GM19240 (cell line): ENCODE results near the gene KCNMA1.
A peak's percentile ranks its signal among the peaks of the same experiment; 100 is the strongest.

Experiments used
- DNase-seq: peaks from one replicate; pipeline ENCODE4 v3.0.0; 2011; ENCODE audit warnings: low spot score; ENCODE audit not compliant: insufficient read length

KCNMA1 gene

GRCh38 chr10:76920581-76920980, 717.0 kb downstream of the KCNMA1 start:
- DNase-seq = no peak

GRCh38 chr10:76918106-76918505, 719.5 kb downstream of the KCNMA1 start:
- DNase-seq = no peak

GRCh38 chr10:76917071-76917470, 720.5 kb downstream of the KCNMA1 start:
- DNase-seq = no peak

- DNase-seq = no peak
Observed at GRCh38 chr10:76916536-76916935, 721.1 kb downstream of the KCNMA1 start.

GRCh38 chr10:76915316-76915715, 722.3 kb downstream of the KCNMA1 start:
- no peak for DNase-seq

- no peak for DNase-seq
Observed at GRCh38 chr10:76911184-76911583, 726.4 kb downstream of the KCNMA1 start.

- DNase-seq = no peak
Observed at GRCh38 chr10:76910184-76910962, 727.2 kb downstream of the KCNMA1 start.

- DNase-seq = no peak
Observed at GRCh38 chr10:76906256-76906655, 731.4 kb downstream of the KCNMA1 start.

GRCh38 chr10:76905251-76905650, 732.4 kb downstream of the KCNMA1 start:
- DNase-seq = no peak

GRCh38 chr10:76903387-76903945, 734.1 kb downstream of the KCNMA1 start:
- DNase-seq = no peak

GRCh38 chr10:76902949-76903348, 734.7 kb downstream of the KCNMA1 start:
- no peak for DNase-seq

GRCh38 chr10:76901701-76902100, 735.9 kb downstream of the KCNMA1 start:
- no peak for DNase-seq

GRCh38 chr10:76899490-76899889, 738.1 kb downstream of the KCNMA1 start:
- DNase-seq = no peak

- no peak for DNase-seq
Observed at GRCh38 chr10:76892766-76893479, 744.7 kb downstream of the KCNMA1 start.

- no peak for DNase-seq
Observed at GRCh38 chr10:76887223-76888010, 750.2 kb downstream of the KCNMA1 start.

- no peak for DNase-seq
Observed at GRCh38 chr10:76885816-76886215, 751.8 kb downstream of the KCNMA1 start.

GRCh38 chr10:76884673-76885275, 752.8 kb downstream of the KCNMA1 start:
- no peak for DNase-seq

GRCh38 chr10:76883596-76883995, 754.0 kb downstream of the KCNMA1 start:
- DNase-seq = no peak

- no peak for DNase-seq
Observed at GRCh38 chr10:76882796-76883195, 754.8 kb downstream of the KCNMA1 start.

- DNase-seq = no peak
Observed at GRCh38 chr10:76882245-76882644, 755.4 kb downstream of the KCNMA1 start.

- peak; percentile 6 for DNase-seq
Observed at GRCh38 chr10:76881477-76882220, 756.0 kb downstream of the KCNMA1 start.
